Suprapubic skin (tissue), 4 donors: ENCODE measurements around the gene SOX9. TPM values are rescaled to one million over a fixed set of nuclear protein-coding genes. Genes with fewer than 3 reads are reported as not detected.

Experiments
- DNase-seq, 2 donors: peaks; one replicate each; pipeline ENCODE4 v3.0.0-alpha.2; 2019; ENCODE audit warnings: low spot score in 2 of 2
- H3K27ac ChIP-seq: fragments of 200-600 bp; sonication (generic); one replicate; pipeline ENCODE4 v1.5.1; 2019
- H3K27me3 ChIP-seq: fragments of 200-600 bp; sonication (generic); one replicate; pipeline ENCODE4 v1.5.1; 2019
- H3K36me3 ChIP-seq: fragments of 200-600 bp; sonication (generic); one replicate; pipeline ENCODE4 v1.5.1; 2019
- H3K4me1 ChIP-seq: fragments of 200-600 bp; sonication (generic); one replicate; pipeline ENCODE4 v1.5.1; 2019
- H3K4me3 ChIP-seq: fragments of 200-600 bp; sonication (generic); one replicate; pipeline ENCODE4 v1.5.1; 2019; ENCODE audit warnings: mild to moderate bottlenecking
- H3K9me3 ChIP-seq: fragments of 200-600 bp; sonication (generic); one replicate; pipeline ENCODE4 v1.5.1; 2019
- EP300 ChIP-seq: sonication (generic); formaldehyde crosslinking; IDR thresholded peaks from one replicate; pipeline ENCODE4 v1.6.1; 2017; ENCODE audit warnings: antibody characterized with exemption
- POLR2A ChIP-seq, 2 donors: fragments of 450-650 bp; IDR thresholded peaks; one replicate each; pipeline ENCODE4 v1.6.1; 2017; ENCODE audit warnings: antibody characterized with exemption in 2 of 2, mild to moderate bottlenecking in 2 of 2, moderate library complexity in 2 of 2
- POLR2AphosphoS5 ChIP-seq, 3 donors: sonication (generic); formaldehyde crosslinking; IDR thresholded peaks; one replicate each; pipeline ENCODE4 v1.6.1; 2017; ENCODE audit warnings: antibody characterized with exemption in 3 of 3
- WGBS: methylation state at CpG from one replicate; pipeline ENCODE4 v1.1.5; 2018; 5-methylcytosine and 5-hydroxymethylcytosine counted together
- total RNA-seq, 4 donors: library from RNA; depleted of rRNA; stranded (reverse); fragments of >200 nt; gene quantifications; one replicate each; pipeline ENCODE4 v1.1.0, GENCODE V29; 2016
- TF ChIP-seq, protein P1 (sequence below), 2 donors: fragments of 200-600 bp in 1 of 2; fragments of 450-650 bp in 1 of 2; sonication (generic) in 1 of 2; IDR thresholded peaks; one replicate each; pipeline ENCODE4 v1.5.1; 2016 to 2019; ENCODE audit warnings: antibody characterized with exemption in 2 of 2, mild to moderate bottlenecking in 1 of 2, moderate library complexity in 1 of 2

Gene SOX9
- 10 to 100 TPM; 30.0 to 52.3 (median 42.9) TPM for total RNA-seq

DNA sequence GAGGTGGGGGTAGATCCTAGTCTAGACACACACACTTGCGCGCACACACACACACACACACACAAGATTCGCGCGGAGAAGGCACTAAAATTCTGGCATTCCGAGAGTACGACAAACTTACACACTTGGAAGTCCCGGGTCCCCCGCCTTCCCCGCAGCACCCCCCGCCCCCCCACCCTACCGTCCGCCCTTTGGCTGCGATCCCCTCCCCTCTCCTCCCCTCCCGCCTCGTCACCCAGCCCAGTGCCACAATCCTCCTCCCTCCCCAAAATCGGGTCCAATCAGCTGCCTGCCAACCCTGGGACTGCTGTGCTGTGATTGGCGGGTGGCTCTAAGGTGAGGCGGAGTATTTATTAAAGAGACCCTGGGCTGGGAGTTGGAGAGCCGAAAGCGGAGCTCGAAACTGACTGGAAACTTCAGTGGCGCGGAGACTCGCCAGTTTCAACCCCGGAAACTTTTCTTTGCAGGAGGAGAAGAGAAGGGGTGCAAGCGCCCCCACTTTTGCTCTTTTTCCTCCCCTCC is at the start of gene SOX9:
Gene SOX9 (plus strand): TSS at position 379 of the 522 bp plus-strand sequence. CDS start 372 bp downstream, outside the sequence.
- DNase-seq: peak; percentile 88 to 91
- TF ChIP-seq, protein P1, sequence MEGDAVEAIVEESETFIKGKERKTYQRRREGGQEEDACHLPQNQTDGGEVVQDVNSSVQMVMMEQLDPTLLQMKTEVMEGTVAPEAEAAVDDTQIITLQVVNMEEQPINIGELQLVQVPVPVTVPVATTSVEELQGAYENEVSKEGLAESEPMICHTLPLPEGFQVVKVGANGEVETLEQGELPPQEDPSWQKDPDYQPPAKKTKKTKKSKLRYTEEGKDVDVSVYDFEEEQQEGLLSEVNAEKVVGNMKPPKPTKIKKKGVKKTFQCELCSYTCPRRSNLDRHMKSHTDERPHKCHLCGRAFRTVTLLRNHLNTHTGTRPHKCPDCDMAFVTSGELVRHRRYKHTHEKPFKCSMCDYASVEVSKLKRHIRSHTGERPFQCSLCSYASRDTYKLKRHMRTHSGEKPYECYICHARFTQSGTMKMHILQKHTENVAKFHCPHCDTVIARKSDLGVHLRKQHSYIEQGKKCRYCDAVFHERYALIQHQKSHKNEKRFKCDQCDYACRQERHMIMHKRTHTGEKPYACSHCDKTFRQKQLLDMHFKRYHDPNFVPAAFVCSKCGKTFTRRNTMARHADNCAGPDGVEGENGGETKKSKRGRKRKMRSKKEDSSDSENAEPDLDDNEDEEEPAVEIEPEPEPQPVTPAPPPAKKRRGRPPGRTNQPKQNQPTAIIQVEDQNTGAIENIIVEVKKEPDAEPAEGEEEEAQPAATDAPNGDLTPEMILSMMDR (IDR thresholded peaks at IDR 0.05): no peak
- TF ChIP-seq POLR2A (IDR thresholded peaks at IDR 0.05) (peak in 1 of 2 donors; percentile 20), EP300 (no peak), POLR2AphosphoS5 (IDR thresholded peaks at IDR 0.05) (no peak)
- peaks cover 3% of the 10 kb centered on the region for H3K36me3 ChIP-seq
- peak within 1 kb of the TSS; percentile 61 for H3K4me3 ChIP-seq
- no peaks in the 10 kb centered on the region for H3K9me3 ChIP-seq
- WGBS: 1% methylated on average over 20 of the region's 27 CpGs
- H3K27me3 ChIP-seq: peaks cover 83% of the 10 kb centered on the region
- peak within 1 kb of the TSS; percentile 78 for H3K27ac ChIP-seq
- H3K4me1 ChIP-seq: peaks cover 69% of the 10 kb centered on the region

DNA sequence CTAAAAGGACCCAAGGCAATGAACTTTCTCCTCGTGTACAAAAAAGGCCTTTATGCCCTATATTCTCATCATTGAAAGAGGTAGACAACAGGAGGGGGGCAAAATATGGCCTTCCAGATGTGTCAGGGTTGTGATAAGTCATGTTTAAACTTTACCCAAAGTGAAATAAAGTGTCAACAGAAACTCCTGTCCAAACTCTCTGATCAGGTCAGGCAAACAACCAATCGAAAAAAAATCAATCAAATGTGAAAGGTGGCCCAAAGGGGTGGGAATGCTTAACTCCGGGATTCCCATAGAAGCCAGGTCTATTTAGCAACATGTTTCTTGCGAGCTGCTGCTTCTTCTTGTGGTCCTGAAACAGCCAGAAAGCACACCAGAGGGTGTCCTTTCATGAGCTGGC is 49.5 kb upstream of the SOX9 start:
- Histone ChIP-seq H3K36me3 (no peaks in the 10 kb centered on the region), H3K27ac (no peak overlapping the region), H3K4me3 (no peak overlapping the region), H3K27me3 (no peaks in the 10 kb centered on the region), H3K4me1 (no peaks in the 10 kb centered on the region), H3K9me3 (no peaks in the 10 kb centered on the region)
- peak in 1 of 2 donors; percentile 15 for DNase-seq
- 84% methylated on average over 4 of the region's 4 CpGs for WGBS
- no peak for TF ChIP-seq POLR2A (IDR thresholded peaks at IDR 0.05)
- no peak for TF ChIP-seq POLR2AphosphoS5 (IDR thresholded peaks at IDR 0.05)
- TF ChIP-seq, protein P1 (IDR thresholded peaks at IDR 0.05): no peak
- no peak for TF ChIP-seq EP300

DNA sequence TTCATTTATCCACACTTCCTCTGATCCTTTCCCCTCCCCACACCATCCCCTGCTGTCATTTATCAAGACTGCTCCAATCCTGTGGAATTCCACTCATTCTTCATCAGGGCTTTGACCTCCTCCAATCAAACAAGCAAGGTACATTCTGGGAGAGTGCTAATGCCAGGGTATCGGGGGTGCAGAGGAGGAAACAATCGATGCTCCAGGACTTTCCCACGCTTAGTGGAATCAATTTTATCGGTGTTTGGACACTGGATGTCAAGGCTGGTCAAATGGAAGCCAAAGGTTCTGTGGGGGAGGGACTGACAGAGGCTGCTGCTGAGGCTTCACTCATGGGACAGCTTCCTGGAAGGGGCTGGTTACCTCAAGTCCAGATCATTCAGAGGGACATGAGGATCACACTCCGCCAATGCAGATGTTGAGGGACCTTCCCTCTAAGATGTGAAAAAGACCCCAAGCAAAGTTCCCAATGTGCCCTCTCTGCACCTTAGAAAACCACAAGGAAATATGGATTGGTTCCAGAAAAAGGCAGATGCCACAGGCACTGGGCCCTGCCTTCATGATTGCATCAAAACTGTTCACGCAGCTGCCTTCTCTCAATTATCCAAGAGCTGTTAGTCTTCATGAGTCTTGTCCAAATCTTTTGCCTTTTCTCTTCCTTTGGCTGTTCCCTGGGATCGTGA is 44.7 kb upstream of the SOX9 start:
- Histone ChIP-seq H3K27me3 (peaks cover 5% of the 10 kb centered on the region), H3K27ac (no peak overlapping the region), H3K4me1 (peaks cover 5% of the 10 kb centered on the region), H3K9me3 (no peaks in the 10 kb centered on the region), H3K4me3 (no peak overlapping the region), H3K36me3 (no peaks in the 10 kb centered on the region)
- 80% methylated on average over 7 of the region's 7 CpGs for WGBS
- peak in 1 of 2 donors; percentile 8 for DNase-seq
- TF ChIP-seq, protein P1 (IDR thresholded peaks at IDR 0.05): no peak
- TF ChIP-seq POLR2A (IDR thresholded peaks at IDR 0.05): no peak

DNA sequence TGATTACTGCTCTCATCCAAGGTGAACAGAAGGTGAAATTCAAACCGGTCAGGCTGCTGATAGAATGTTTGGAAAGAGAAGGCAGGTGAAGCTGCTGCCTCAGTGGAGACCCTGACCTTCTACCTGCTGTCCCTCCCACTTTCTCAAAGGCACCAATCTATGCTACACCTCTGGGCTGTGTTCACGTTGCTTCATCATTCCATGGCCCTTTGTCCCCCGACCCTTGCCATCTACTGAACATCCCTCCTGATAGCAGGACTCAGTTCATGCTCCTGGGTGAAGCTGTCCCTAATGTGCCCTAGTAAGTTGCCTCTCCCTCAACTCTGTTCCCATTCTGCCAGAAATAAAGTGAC is 44.2 kb upstream of the SOX9 start:
- no peak for TF ChIP-seq EP300
- TF ChIP-seq POLR2A (IDR thresholded peaks at IDR 0.05): no peak
- no peak for TF ChIP-seq POLR2AphosphoS5 (IDR thresholded peaks at IDR 0.05)
- TF ChIP-seq, protein P1 (IDR thresholded peaks at IDR 0.05): no peak
- no peak overlapping the region for H3K27ac ChIP-seq
- no peaks in the 10 kb centered on the region for H3K9me3 ChIP-seq
- DNase-seq: peak in 1 of 2 donors; percentile 35
- no peak overlapping the region for H3K4me3 ChIP-seq
- H3K27me3 ChIP-seq: peaks cover 5% of the 10 kb centered on the region
- WGBS: 85% methylated on average over 3 of the region's 3 CpGs
- H3K4me1 ChIP-seq: peaks cover 5% of the 10 kb centered on the region
- H3K36me3 ChIP-seq: no peaks in the 10 kb centered on the region

DNA sequence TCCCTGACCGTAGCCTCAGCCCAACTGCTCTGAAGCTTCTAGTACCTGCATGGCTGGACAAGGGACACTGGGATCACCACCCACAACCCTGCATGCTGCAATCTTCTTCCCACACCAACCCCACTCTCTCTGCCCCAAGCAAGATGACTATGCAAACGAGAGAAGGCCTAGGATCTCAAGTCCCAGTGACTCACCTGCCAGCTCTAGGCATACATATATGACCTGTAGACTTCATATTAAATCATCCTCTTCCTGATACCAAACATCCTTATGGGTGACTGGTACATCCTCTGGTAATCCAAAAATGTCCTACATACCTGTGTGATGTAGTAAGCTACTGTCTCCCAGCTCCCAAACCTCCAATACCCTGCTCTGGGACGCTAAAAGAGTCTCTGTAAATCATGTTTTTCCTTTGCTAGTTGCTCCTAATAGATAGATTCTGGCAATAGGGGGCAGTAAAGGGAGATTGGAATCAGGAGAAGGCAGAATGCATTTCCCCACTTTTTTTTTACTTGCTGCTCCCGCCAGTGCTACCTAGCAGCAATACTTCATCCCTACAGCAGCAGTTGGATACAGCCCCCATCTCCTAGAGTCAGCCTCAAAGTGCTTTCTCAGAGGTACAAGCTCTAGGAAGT is 43.4 kb upstream of the SOX9 start:
- WGBS: 62% methylated on average over 4 of the region's 4 CpGs

More for the DNA sequence above, 43.4 kb upstream of the SOX9 start:
- no peaks in the 10 kb centered on the region for H3K36me3 ChIP-seq
- no peak for TF ChIP-seq POLR2AphosphoS5 (IDR thresholded peaks at IDR 0.05)
- TF ChIP-seq, protein P1 (IDR thresholded peaks at IDR 0.05): no peak
- TF ChIP-seq POLR2A (IDR thresholded peaks at IDR 0.05): no peak
- no peak for TF ChIP-seq EP300
- H3K4me3 ChIP-seq: no peak overlapping the region
- H3K9me3 ChIP-seq: no peaks in the 10 kb centered on the region
- no peak overlapping the region for H3K27ac ChIP-seq
- peaks cover 5% of the 10 kb centered on the region for H3K4me1 ChIP-seq
- peaks cover 5% of the 10 kb centered on the region for H3K27me3 ChIP-seq
- DNase-seq: peak in 1 of 2 donors; percentile 28
